NCI-H2196 treated with DMSO at 0.1 percent for 48 hours (cell line): ENCODE measurements around the gene PRDM2.

Source experiments
- DNase-seq: peaks from one replicate; lab custom pipeline; 2025; ENCODE audit not compliant: unreplicated experiment; lab: John Stamatoyannopoulos, UW

The PRDM2 gene

GRCh38 chr1:13763991-13764390 lies 64.0 kb downstream of the PRDM2 start:
- no peak for DNase-seq

GRCh38 chr1:13764588-13765332 lies 64.8 kb downstream of the PRDM2 start:
- no peak for DNase-seq

- no peak for DNase-seq
Observed at GRCh38 chr1:13766592-13767564, 66.9 kb downstream of the PRDM2 start.

GRCh38 chr1:13769212-13769611 lies 69.2 kb downstream of the PRDM2 start:
- no peak for DNase-seq

GRCh38 chr1:13769830-13770229 lies 69.8 kb downstream of the PRDM2 start:
- DNase-seq: no peak

GRCh38 chr1:13770743-13771142 lies 70.8 kb downstream of the PRDM2 start:
- no peak for DNase-seq

GRCh38 chr1:13771745-13772144 lies 71.8 kb downstream of the PRDM2 start:
- no peak for DNase-seq

- DNase-seq: no peak
Observed at GRCh38 chr1:13772271-13772670, 72.3 kb downstream of the PRDM2 start.

- DNase-seq: no peak
Observed at GRCh38 chr1:13774121-13774520, 74.1 kb downstream of the PRDM2 start.

GRCh38 chr1:13775459-13775858 lies 75.5 kb downstream of the PRDM2 start:
- DNase-seq: no peak

GRCh38 chr1:13775916-13776315 lies 75.9 kb downstream of the PRDM2 start:
- DNase-seq: no peak

GRCh38 chr1:13778431-13778830 lies 78.4 kb downstream of the PRDM2 start:
- no peak for DNase-seq

GRCh38 chr1:13779930-13780329 lies 79.9 kb downstream of the PRDM2 start:
- no peak for DNase-seq

- DNase-seq: no peak
Observed at GRCh38 chr1:13780780-13781179, 80.8 kb downstream of the PRDM2 start.

- DNase-seq: no peak
Observed at GRCh38 chr1:13781228-13781627, 81.2 kb downstream of the PRDM2 start.

- no peak for DNase-seq
Observed at GRCh38 chr1:13781907-13782633, 82.1 kb downstream of the PRDM2 start.

GRCh38 chr1:13782634-13783360 lies 82.8 kb downstream of the PRDM2 start:
- no peak for DNase-seq

- no peak for DNase-seq
Observed at GRCh38 chr1:13783551-13783950, 83.6 kb downstream of the PRDM2 start.

GRCh38 chr1:13784971-13785370 lies 85.0 kb downstream of the PRDM2 start:
- DNase-seq: no peak

GRCh38 chr1:13786541-13786940 lies 86.6 kb downstream of the PRDM2 start:
- no peak for DNase-seq

- no peak for DNase-seq
Observed at GRCh38 chr1:13788795-13789194, 88.8 kb downstream of the PRDM2 start.
